ENCODE measurements around the gene ZNF234.
"Not testable (repeated sequence)": the region's sequence is repeated elsewhere in the genome, so short reads cannot be mapped to it uniquely, and the experiment has no call there.

ZNF234 gene

GRCh38 chr19:44182145-44182544, 40.8 kb downstream of the ZNF234 start:
- no peak for DNase-seq (ENCODE audit: low spot score)

- DNase-seq (ENCODE audit: low spot score) = no peak
Measured at GRCh38 chr19:44190020-44190419, 48.7 kb downstream of the ZNF234 start.

GRCh38 chr19:44192127-44192526, 50.8 kb downstream of the ZNF234 start:
- no peak for DNase-seq (ENCODE audit: low spot score)

- no peak for DNase-seq (ENCODE audit: low spot score)
Measured at GRCh38 chr19:44196772-44197171, 55.4 kb downstream of the ZNF234 start.

- DNase-seq (ENCODE audit: low spot score) = no peak
Measured at GRCh38 chr19:44202470-44202869, 61.1 kb downstream of the ZNF234 start.

- DNase-seq (ENCODE audit: low spot score) = no peak
Measured at GRCh38 chr19:44202974-44203373, 61.6 kb downstream of the ZNF234 start.

GRCh38 chr19:44203877-44204276, 62.5 kb downstream of the ZNF234 start:
- DNase-seq (ENCODE audit: low spot score) = not testable (repeated sequence)

- no peak for DNase-seq (ENCODE audit: low spot score)
Measured at GRCh38 chr19:44204772-44205171, 63.4 kb downstream of the ZNF234 start.

GRCh38 chr19:44207126-44207803, 65.9 kb downstream of the ZNF234 start:
- DNase-seq (ENCODE audit: low spot score) = peak; percentile 92

Measured in AG08395 (cell line).